K562 (cell line): ENCODE data around the gene TESMIN. TPM values are rescaled to one million over a fixed set of nuclear protein-coding genes. Genes with fewer than 3 reads are reported as not detected.

ENCODE experiments used
- ARNT ChIP-seq, 2 experiments: fragments of 450-650 bp; IDR thresholded peaks; 2 replicates each; pipeline ENCODE4 v1.6.1; 2016; ENCODE audit warnings: mild to moderate bottlenecking in 1 of 2
- DNMT1 ChIP-seq: fragments of 450-650 bp; IDR thresholded peaks from 2 replicates; pipeline ENCODE4 v1.6.1; 2016; ENCODE audit warnings: antibody characterized with exemption, mild to moderate bottlenecking
- FOSL1 ChIP-seq: fragments of 200-800 bp; sonication (Bioruptor generic); conservative IDR thresholded peaks from 2 replicates; pipeline ENCODE4 v1.6.1; 2016; ENCODE audit warnings: missing genetic modification characterization, missing compliant biosample characterization
- HCFC1 ChIP-seq: IDR thresholded peaks from 2 replicates; pipeline ENCODE4 v1.6.1; 2012; ENCODE audit warnings: low read depth, low read length, improper control_type of control experiment
- HEY1 ChIP-seq: fragments of 250-450 bp; sonication (Bioruptor Pico); IDR thresholded peaks from 2 replicates; pipeline ENCODE4 v1.5.0; 2020; ENCODE audit warnings: mild to moderate bottlenecking, moderate library complexity, borderline replicate concordance
- MYNN ChIP-seq, 2 experiments: sonication (generic); formaldehyde crosslinking in 1 of 2; IDR thresholded peaks; 2 replicates each; pipeline versions ENCODE4 v1.5.0 to v1.6.1; 2016 to 2020; ENCODE audit warnings: antibody characterized with exemption in 1 of 2, missing genetic modification reagents in 1 of 2
- NR2C1 ChIP-seq, 2 experiments: fragments of 450-650 bp; IDR thresholded peaks; 2 replicates each; pipeline ENCODE4 v1.6.1; 2017; ENCODE audit warnings: mild to moderate bottlenecking in 2 of 2, antibody characterized with exemption in 1 of 2, inconsistent platforms in 1 of 2, missing compliant biosample characterization in 1 of 2, missing genetic modification characterization in 1 of 2
- POLR2AphosphoS5 ChIP-seq: IDR thresholded peaks from 2 replicates; pipeline ENCODE4 v1.6.1; 2011; ENCODE audit warnings: mild to moderate bottlenecking, low read depth, low read length, moderate library complexity; ENCODE audit not compliant: control insufficient read depth, insufficient read depth
- ZBED1 ChIP-seq: IDR thresholded peaks from 2 replicates; pipeline ENCODE4 v1.6.1; 2014
- ZNF274 ChIP-seq: IDR thresholded peaks from 2 replicates; pipeline ENCODE4 v1.6.1; 2011; ENCODE audit warnings: low read depth, mild to moderate bottlenecking, low read length, moderate library complexity, borderline replicate concordance
- polyA plus RNA-seq, 8 experiments: library from polyadenylated mRNA; depleted of rRNA in 4 of 8; stranded (reverse) in 5 of 8; unstranded in 3 of 8; fragments of >200 nt; fragmentation: Nextera tagmentation in 2 of 8; fragmentation: Illumina TruSeq in 1 of 8; extraction: Ambion mirVana in 2 of 8; extraction: Trizol in 1 of 8; gene quantifications; 2 replicates each; pipeline versions ENCODE4 v1.2.1 to v1.2.3, GENCODE V29; 2011 to 2014; ENCODE audit warnings: inconsistent platforms in 1 of 8, missing spikeins in 1 of 8
- total RNA-seq, 7 experiments: library from RNA; depleted of rRNA in 6 of 7; stranded (reverse); fragments of >200 nt in 6 of 7; fragmentation: Illumina TruSeq in 2 of 7; extraction: Trizol in 2 of 7; gene quantifications; 2 replicates each; pipeline versions ENCODE4 v1.2.1 to v1.2.3, GENCODE V29; 2011 to 2021; ENCODE audit warnings: low replicate concordance in 1 of 7
- TF ChIP-seq, protein P1 (sequence below), 2 experiments: fragments of 450-650 bp in 1 of 2; sonication (generic) in 1 of 2; formaldehyde crosslinking in 1 of 2; IDR thresholded peaks in 1 of 2; conservative IDR thresholded peaks in 1 of 2; 2 replicates each; pipeline versions ENCODE4 v1.6.1 to v1.8.1; 2016 to 2023; ENCODE audit warnings: mild to moderate bottlenecking in 2 of 2, moderate library complexity in 2 of 2, inconsistent platforms in 1 of 2, missing genetic modification reagents in 1 of 2
- TF ChIP-seq, protein P2 (sequence below): fragments of 450-650 bp; formaldehyde crosslinking; IDR thresholded peaks from 2 replicates; pipeline ENCODE4 v1.4.0; 2020; ENCODE audit warnings: mild to moderate bottlenecking
- TF ChIP-seq, protein P3 (sequence below), 2 experiments: fragments of 450-650 bp; formaldehyde crosslinking in 1 of 2; IDR thresholded peaks; 2 replicates each; pipeline versions ENCODE4 v1.4.0 to v1.6.1; 2014 to 2020; ENCODE audit warnings: mild to moderate bottlenecking in 2 of 2, borderline replicate concordance in 1 of 2, low read depth in 1 of 2
- TF ChIP-seq, protein P4 (sequence below): sonication (generic); formaldehyde crosslinking; IDR thresholded peaks from 2 replicates; pipeline ENCODE4 v1.8.0; 2022; ENCODE audit warnings: missing genetic modification reagents, mild to moderate bottlenecking, moderate library complexity, borderline replicate concordance
- TF ChIP-seq, protein P5 (sequence below): sonication (generic); formaldehyde crosslinking; IDR thresholded peaks from 2 replicates; pipeline ENCODE4 v1.8.0; 2022; ENCODE audit warnings: mild to moderate bottlenecking, missing genetic modification reagents

Gene TESMIN
- total and polyA plus RNA-seq, 9 of the 15 experiments (the other 6 are each of a cell fraction or from before 2014, with no cell fraction given): 8.9 to 50.5 (median 15.0) TPM

DNA sequence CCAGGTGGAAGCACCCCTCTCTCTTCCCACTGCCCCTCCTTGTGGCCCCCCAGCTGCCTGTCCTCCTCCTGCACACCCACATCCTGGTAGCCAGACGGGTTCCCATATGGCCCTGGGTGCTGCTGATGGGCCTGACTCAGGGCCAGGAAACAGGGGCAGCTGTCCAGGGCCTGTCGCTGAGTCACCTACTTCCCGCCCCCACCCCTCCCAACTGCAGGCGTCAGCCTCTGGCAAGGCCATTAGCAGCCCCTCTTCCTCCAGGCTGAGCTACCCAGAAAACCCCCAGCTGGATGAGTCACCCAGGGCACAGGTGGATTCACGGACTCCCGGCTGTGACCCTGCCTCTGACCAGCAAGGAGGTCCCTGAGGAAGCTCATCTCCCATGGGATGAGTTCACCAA, 73.9 kb downstream of the TESMIN start (continued):
- TF ChIP-seq ARNT (IDR thresholded peaks at IDR 0.05) (no peak), FOSL1 (peak; percentile 67; the same call in 1 of the 2 replicates), HCFC1 (no peak), DNMT1 (no peak), NR2C1 (IDR thresholded peaks at IDR 0.05) (no peak), NR2C1 (tag; IDR thresholded peaks at IDR 0.05) (no peak), MYNN (IDR thresholded peaks at IDR 0.05) (0 out of 2 replicates have a peak, but pooled peaks have one; percentile 50), MYNN (CRISPR knock-in tag; IDR thresholded peaks at IDR 0.05) (no peak), HEY1 (CRISPR knock-in tag) (no peak), ZBED1 (no peak), ZNF274 (no peak), POLR2AphosphoS5 (no peak)
- TF ChIP-seq, protein P1, sequence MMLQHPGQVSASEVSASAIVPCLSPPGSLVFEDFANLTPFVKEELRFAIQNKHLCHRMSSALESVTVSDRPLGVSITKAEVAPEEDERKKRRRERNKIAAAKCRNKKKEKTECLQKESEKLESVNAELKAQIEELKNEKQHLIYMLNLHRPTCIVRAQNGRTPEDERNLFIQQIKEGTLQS (IDR thresholded peaks at IDR 0.05): peak; percentile 92
- TF ChIP-seq, protein P1 (CRISPR knock-in tag; conservative IDR thresholded peaks at IDR 0.05): no peak
- TF ChIP-seq, protein P2, sequence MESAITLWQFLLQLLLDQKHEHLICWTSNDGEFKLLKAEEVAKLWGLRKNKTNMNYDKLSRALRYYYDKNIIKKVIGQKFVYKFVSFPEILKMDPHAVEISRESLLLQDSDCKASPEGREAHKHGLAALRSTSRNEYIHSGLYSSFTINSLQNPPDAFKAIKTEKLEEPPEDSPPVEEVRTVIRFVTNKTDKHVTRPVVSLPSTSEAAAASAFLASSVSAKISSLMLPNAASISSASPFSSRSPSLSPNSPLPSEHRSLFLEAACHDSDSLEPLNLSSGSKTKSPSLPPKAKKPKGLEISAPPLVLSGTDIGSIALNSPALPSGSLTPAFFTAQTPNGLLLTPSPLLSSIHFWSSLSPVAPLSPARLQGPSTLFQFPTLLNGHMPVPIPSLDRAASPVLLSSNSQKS: no peak
- TF ChIP-seq, protein P3, sequence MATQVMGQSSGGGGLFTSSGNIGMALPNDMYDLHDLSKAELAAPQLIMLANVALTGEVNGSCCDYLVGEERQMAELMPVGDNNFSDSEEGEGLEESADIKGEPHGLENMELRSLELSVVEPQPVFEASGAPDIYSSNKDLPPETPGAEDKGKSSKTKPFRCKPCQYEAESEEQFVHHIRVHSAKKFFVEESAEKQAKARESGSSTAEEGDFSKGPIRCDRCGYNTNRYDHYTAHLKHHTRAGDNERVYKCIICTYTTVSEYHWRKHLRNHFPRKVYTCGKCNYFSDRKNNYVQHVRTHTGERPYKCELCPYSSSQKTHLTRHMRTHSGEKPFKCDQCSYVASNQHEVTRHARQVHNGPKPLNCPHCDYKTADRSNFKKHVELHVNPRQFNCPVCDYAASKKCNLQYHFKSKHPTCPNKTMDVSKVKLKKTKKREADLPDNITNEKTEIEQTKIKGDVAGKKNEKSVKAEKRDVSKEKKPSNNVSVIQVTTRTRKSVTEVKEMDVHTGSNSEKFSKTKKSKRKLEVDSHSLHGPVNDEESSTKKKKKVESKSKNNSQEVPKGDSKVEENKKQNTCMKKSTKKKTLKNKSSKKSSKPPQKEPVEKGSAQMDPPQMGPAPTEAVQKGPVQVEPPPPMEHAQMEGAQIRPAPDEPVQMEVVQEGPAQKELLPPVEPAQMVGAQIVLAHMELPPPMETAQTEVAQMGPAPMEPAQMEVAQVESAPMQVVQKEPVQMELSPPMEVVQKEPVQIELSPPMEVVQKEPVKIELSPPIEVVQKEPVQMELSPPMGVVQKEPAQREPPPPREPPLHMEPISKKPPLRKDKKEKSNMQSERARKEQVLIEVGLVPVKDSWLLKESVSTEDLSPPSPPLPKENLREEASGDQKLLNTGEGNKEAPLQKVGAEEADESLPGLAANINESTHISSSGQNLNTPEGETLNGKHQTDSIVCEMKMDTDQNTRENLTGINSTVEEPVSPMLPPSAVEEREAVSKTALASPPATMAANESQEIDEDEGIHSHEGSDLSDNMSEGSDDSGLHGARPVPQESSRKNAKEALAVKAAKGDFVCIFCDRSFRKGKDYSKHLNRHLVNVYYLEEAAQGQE (IDR thresholded peaks at IDR 0.05; ENCODE audit: borderline replicate concordance): peak; percentile 43
- TF ChIP-seq, protein P3 (CRISPR knock-in tag; IDR thresholded peaks at IDR 0.05; ENCODE audit: low read depth): no peak
- TF ChIP-seq, protein P4, sequence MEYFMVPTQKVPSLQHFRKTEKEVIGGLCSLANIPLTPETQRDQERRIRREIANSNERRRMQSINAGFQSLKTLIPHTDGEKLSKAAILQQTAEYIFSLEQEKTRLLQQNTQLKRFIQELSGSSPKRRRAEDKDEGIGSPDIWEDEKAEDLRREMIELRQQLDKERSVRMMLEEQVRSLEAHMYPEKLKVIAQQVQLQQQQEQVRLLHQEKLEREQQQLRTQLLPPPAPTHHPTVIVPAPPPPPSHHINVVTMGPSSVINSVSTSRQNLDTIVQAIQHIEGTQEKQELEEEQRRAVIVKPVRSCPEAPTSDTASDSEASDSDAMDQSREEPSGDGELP (CRISPR knock-in tag): peak; percentile 55; the same call in 1 of the 2 replicates
- TF ChIP-seq, protein P5, sequence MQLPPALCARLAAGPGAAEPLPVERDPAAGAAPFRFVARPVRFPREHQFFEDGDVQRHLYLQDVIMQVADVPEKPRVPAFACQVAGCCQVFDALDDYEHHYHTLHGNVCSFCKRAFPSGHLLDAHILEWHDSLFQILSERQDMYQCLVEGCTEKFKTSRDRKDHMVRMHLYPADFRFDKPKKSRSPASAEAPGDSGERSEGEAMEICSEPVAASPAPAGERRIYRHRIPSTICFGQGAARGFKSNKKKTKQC (CRISPR knock-in tag): no peak
